ENCODE data around the gene CEP112.

DNA sequence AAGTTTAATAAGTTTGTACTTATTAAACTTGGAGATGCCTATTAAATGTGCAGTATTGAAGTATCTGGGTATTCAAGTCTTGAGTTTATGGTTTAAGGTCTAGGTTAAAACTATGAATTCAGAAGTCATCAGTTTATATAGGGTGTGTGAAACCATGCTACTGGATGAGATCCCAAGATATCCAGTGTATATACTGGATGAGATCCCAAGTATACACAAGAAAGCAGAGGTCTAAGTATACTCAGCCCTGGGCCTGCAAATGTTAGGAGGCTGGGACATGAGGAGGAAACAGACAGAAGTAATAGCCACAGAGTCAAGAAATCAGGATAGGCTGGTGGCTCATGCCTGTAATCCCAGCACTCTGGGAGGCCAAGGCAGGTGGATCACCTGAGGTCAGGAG is 436.1 kb downstream of the CEP112 start:
- TF ChIP-seq, protein P1, sequence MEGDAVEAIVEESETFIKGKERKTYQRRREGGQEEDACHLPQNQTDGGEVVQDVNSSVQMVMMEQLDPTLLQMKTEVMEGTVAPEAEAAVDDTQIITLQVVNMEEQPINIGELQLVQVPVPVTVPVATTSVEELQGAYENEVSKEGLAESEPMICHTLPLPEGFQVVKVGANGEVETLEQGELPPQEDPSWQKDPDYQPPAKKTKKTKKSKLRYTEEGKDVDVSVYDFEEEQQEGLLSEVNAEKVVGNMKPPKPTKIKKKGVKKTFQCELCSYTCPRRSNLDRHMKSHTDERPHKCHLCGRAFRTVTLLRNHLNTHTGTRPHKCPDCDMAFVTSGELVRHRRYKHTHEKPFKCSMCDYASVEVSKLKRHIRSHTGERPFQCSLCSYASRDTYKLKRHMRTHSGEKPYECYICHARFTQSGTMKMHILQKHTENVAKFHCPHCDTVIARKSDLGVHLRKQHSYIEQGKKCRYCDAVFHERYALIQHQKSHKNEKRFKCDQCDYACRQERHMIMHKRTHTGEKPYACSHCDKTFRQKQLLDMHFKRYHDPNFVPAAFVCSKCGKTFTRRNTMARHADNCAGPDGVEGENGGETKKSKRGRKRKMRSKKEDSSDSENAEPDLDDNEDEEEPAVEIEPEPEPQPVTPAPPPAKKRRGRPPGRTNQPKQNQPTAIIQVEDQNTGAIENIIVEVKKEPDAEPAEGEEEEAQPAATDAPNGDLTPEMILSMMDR (IDR thresholded peaks at IDR 0.05) = no peak
- TF ChIP-seq POLR2A (IDR thresholded peaks at IDR 0.05) = no peak
